ENCODE measurements around the gene PTH2R. TPM values are rescaled to one million over a fixed set of nuclear protein-coding genes. Genes with fewer than 3 reads are reported as not detected.
"Not testable (repeated sequence)": the region's sequence is repeated elsewhere in the genome, so short reads cannot be mapped to it uniquely, and the experiment has no call there.

PTH2R gene
- polyA plus RNA-seq, 1 of the 3 experiments (the other 2 are of a cell fraction), result 4.0 TPM

- TF ChIP-seq, protein P1, sequence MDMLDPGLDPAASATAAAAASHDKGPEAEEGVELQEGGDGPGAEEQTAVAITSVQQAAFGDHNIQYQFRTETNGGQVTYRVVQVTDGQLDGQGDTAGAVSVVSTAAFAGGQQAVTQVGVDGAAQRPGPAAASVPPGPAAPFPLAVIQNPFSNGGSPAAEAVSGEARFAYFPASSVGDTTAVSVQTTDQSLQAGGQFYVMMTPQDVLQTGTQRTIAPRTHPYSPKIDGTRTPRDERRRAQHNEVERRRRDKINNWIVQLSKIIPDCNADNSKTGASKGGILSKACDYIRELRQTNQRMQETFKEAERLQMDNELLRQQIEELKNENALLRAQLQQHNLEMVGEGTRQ (IDR thresholded peaks at IDR 0.05; ENCODE audit: borderline replicate concordance, low read depth, low read length), result no peak
- TF ChIP-seq FOXJ3 (CRISPR knock-in tag; IDR thresholded peaks at IDR 0.05) (no peak), RXRA (IDR thresholded peaks at IDR 0.05; ENCODE audit: borderline replicate concordance, low read depth) (no peak), MAX (IDR thresholded peaks at IDR 0.05; ENCODE audit: low read depth) (no peak), SMC3 (IDR thresholded peaks at IDR 0.05; ENCODE audit: low read depth, low read length) (no peak), NFIC (IDR thresholded peaks at IDR 0.05; ENCODE audit: borderline replicate concordance) (no peak), FOXM1 (IDR thresholded peaks at IDR 0.05; ENCODE audit: low read depth) (no peak), GATA2 (CRISPR knock-in tag; IDR thresholded peaks at IDR 0.05) (no peak)
- TF ChIP-seq, protein P2, sequence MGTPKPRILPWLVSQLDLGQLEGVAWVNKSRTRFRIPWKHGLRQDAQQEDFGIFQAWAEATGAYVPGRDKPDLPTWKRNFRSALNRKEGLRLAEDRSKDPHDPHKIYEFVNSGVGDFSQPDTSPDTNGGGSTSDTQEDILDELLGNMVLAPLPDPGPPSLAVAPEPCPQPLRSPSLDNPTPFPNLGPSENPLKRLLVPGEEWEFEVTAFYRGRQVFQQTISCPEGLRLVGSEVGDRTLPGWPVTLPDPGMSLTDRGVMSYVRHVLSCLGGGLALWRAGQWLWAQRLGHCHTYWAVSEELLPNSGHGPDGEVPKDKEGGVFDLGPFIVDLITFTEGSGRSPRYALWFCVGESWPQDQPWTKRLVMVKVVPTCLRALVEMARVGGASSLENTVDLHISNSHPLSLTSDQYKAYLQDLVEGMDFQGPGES (IDR thresholded peaks at IDR 0.05; ENCODE audit: low read depth, low read length), result no peak
Observed at GRCh38 chr2:208502288-208502687, 95.7 kb downstream of the PTH2R start (continued).

DNA sequence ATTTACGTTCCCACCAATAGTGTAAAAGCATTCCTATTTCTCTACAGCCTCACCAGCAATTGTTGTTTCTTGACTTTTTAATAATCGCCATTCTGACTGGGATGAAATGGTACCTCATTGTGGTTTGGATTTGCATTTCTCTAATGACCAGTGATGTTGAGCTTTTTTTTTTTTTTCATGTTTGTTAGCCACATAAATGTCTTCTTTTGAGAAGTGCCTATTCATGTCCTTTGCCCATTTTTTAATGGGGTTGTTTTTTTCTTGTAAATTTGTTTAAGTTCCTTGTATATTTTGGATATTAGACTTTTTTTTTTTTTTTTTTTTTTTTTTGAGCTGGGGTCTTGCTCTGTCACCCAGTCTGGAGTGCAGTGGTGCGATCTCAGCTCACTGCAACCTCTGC, 98.8 kb downstream of the PTH2R start:
- CTCF ChIA-PET; H3K4me1 ChIP-seq (ENCODE audit: control insufficient read depth in 1 of 2, insufficient read depth in 2 of 2, low read depth in 1 of 2, low read length in 1 of 2); H3K9ac ChIP-seq; H3F3A ChIP-seq (replicated peaks; ENCODE audit: insufficient read depth); POLR2A ChIA-PET; H3K79me2 ChIP-seq (ENCODE audit: insufficient read depth); H2AFZ ChIP-seq (ENCODE audit: low read depth); H3K4me2 ChIP-seq; DNase-seq; H3K9me2 ChIP-seq; H3K9me3 ChIP-seq; H3K36me3 ChIP-seq (replicated peaks in 1 of 2; ENCODE audit: control insufficient read depth in 1 of 2, insufficient read depth in 2 of 2, low read length in 1 of 2); H3K4me3 ChIP-seq (ENCODE audit: low read depth in 2 of 2, low read length in 1 of 2); H3K27ac ChIP-seq (ENCODE audit: low read depth in 2 of 2, low read length in 1 of 2); H3K27me3 ChIP-seq (ENCODE audit: insufficient read depth); H4K20me1 ChIP-seq (ENCODE audit: insufficient read depth): not testable (repeated sequence)
- 24% methylated on average over 3 of the region's 3 CpGs for WGBS (ENCODE audit: low lambda C conversion rate)

- POLR2A ChIA-PET, result no interaction called here
- Histone ChIP-seq H3K9me2 (no peaks in the 10 kb centered on the region), H3K36me3 (replicated peaks in 1 of 2; ENCODE audit: control insufficient read depth in 1 of 2, insufficient read depth in 2 of 2, low read length in 1 of 2) (no peaks in the 10 kb centered on the region), H3K4me3 (ENCODE audit: low read depth in 2 of 2, low read length in 1 of 2) (no peak overlapping the region), H3K9me3 (no peaks in the 10 kb centered on the region), H3K27ac (ENCODE audit: low read depth in 2 of 2, low read length in 1 of 2) (no peak overlapping the region), H3K27me3 (ENCODE audit: insufficient read depth) (no peaks in the 10 kb centered on the region), H3K4me2 (no peak overlapping the region), H2AFZ (ENCODE audit: low read depth) (no peak overlapping the region), H3K4me1 (ENCODE audit: control insufficient read depth in 1 of 2, insufficient read depth in 2 of 2, low read depth in 1 of 2, low read length in 1 of 2) (no peaks in the 10 kb centered on the region), H3F3A (replicated peaks; ENCODE audit: insufficient read depth) (no peaks in the 10 kb centered on the region), H3K9ac (no peak overlapping the region), H4K20me1 (ENCODE audit: insufficient read depth) (no peaks in the 10 kb centered on the region), H3K79me2 (ENCODE audit: insufficient read depth) (no peaks in the 10 kb centered on the region)
- DNase-seq, result no peak
- CTCF ChIA-PET, result no interaction called here
- TF ChIP-seq, protein P3, sequence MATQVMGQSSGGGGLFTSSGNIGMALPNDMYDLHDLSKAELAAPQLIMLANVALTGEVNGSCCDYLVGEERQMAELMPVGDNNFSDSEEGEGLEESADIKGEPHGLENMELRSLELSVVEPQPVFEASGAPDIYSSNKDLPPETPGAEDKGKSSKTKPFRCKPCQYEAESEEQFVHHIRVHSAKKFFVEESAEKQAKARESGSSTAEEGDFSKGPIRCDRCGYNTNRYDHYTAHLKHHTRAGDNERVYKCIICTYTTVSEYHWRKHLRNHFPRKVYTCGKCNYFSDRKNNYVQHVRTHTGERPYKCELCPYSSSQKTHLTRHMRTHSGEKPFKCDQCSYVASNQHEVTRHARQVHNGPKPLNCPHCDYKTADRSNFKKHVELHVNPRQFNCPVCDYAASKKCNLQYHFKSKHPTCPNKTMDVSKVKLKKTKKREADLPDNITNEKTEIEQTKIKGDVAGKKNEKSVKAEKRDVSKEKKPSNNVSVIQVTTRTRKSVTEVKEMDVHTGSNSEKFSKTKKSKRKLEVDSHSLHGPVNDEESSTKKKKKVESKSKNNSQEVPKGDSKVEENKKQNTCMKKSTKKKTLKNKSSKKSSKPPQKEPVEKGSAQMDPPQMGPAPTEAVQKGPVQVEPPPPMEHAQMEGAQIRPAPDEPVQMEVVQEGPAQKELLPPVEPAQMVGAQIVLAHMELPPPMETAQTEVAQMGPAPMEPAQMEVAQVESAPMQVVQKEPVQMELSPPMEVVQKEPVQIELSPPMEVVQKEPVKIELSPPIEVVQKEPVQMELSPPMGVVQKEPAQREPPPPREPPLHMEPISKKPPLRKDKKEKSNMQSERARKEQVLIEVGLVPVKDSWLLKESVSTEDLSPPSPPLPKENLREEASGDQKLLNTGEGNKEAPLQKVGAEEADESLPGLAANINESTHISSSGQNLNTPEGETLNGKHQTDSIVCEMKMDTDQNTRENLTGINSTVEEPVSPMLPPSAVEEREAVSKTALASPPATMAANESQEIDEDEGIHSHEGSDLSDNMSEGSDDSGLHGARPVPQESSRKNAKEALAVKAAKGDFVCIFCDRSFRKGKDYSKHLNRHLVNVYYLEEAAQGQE (IDR thresholded peaks at IDR 0.05; ENCODE audit: low read depth, low read length), result no peak
- TF ChIP-seq RFX5 (IDR thresholded peaks at IDR 0.05; ENCODE audit: low read length), result no peak
- TF ChIP-seq, protein P1 (IDR thresholded peaks at IDR 0.05; ENCODE audit: borderline replicate concordance, low read depth, low read length), result no peak
- TF ChIP-seq NRF1 (IDR thresholded peaks at IDR 0.05; ENCODE audit: low read depth, low read length), result no peak
- TF ChIP-seq USF1 (IDR thresholded peaks at IDR 0.05; ENCODE audit: borderline replicate concordance, low read depth), result no peak
- no peak for TF ChIP-seq SIN3A (IDR thresholded peaks at IDR 0.05; ENCODE audit: borderline replicate concordance, low read depth, low read length)
- no peak for TF ChIP-seq EZH2phosphoT487 (IDR thresholded peaks at IDR 0.05; ENCODE audit: borderline replicate concordance, low read depth)
- no peak for TF ChIP-seq JUND (IDR thresholded peaks at IDR 0.05)
- TF ChIP-seq PBX3 (IDR thresholded peaks at IDR 0.05), result no peak
- TF ChIP-seq MAX (IDR thresholded peaks at IDR 0.05; ENCODE audit: low read depth), result no peak
Observed at GRCh38 chr2:208509586-208509985, 103.0 kb downstream of the PTH2R start.
